GM10248 (cell line): ENCODE results near the gene REG3A.

Experiments used
- CTCF ChIA-PET: fragments of 300-600 bp; sonication (Branson Sonifier 250); formaldehyde crosslinking; extraction: SDS; loops from one replicate; lab custom pipeline; 2021; ENCODE audit warnings: antibody characterized with exemption; lab: Yijun Ruan, JAX
- POLR2A ChIA-PET: fragments of 350-650 bp; sonication (Branson Sonifier 250); formaldehyde crosslinking; extraction: SDS; loops from one replicate; lab custom pipeline; 2020; ENCODE audit warnings: antibody characterized with exemption; lab: Yijun Ruan, JAX
- DNase-seq: peaks from one replicate; pipeline ENCODE4 v3.0.0; 2012; ENCODE audit errors: extremely low spot score
- CTCF ChIP-seq: IDR thresholded peaks from 2 replicates; pipeline ENCODE4 v1.5.1; 2012; ENCODE audit warnings: mild to moderate bottlenecking, low read depth; ENCODE audit errors: extremely low read depth, missing control alignments, control extremely low read depth

Gene REG3A

DNA sequence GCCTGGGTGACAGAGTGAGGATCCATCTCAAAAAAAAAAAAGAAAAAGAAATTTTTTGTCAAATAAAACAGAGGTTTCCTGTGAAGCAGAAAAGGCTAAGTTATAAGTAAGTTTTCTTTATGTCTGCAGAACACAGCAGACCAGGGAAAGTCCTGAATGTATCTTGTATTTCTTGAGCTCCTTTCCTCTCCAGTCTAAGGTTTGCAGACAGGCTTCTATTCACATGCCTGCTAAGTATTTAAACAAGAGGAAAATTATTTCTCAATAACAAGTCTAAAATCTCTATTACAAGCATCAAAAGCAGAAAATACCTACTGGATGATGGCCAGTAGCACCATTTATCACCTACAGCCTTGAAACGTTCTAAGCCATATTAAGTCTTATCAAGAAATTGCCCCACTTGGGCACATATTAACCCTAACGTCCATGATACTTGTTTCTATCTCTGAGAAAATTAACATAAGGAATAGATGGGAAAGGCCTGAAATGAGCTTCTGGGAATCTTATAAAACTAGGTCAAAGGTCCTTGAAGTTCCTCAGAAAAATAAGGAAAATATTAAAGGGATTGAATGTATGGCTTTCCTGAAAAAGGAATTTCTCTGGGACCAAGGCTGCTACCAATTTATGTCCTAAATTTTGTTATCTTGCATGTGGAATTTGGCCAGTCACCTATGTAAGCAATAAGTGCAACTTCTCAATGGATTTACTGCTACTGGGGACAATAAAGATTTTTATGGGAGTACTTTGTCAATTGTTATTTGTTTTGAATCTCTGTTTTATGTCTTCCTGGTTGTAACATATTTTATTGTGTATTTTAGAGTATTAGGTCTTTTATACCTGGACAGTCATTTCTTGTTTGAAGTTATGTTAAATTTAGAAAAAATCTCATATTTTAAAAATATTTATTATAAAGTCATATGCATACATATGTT lies 42.3 kb downstream of the REG3A start:
- POLR2A ChIA-PET = no interaction called here
- no peak for TF ChIP-seq CTCF
- no peak for DNase-seq
- CTCF ChIA-PET = no interaction called here

GRCh38 chr2:79114797-79115494 lies 44.6 kb downstream of the REG3A start:
- no peak for DNase-seq
- ChIA-PET CTCF (interaction anchor here (1.2 to 1.8 kb wide), 3 partner anchors 11 to 74 kb away, joined by 4 to 5 read pairs (median 4); no protein-coding TSS in a partner anchor), POLR2A (no interaction called here)
- TF ChIP-seq CTCF = no peak

GRCh38 chr2:79112269-79112668 lies 47.3 kb downstream of the REG3A start:
- no peak for TF ChIP-seq CTCF
- CTCF ChIA-PET = no interaction called here
- POLR2A ChIA-PET = no interaction called here
- DNase-seq = no peak
